Neuronal stem cell (in vitro differentiated cells): ENCODE data around the gene DNALI1.

Source experiments
- DNase-seq: peaks from one replicate; pipeline ENCODE4 v3.0.0-alpha.2; 2013; ENCODE audit warnings: low spot score
- H2AFZ ChIP-seq: one replicate; pipeline ENCODE4 v1.6.1; 2013; ENCODE audit warnings: mild to moderate bottlenecking, low read length, inconsistent platforms
- H2AK5ac ChIP-seq: 2 replicates; pipeline ENCODE4 v1.6.1; 2013; ENCODE audit warnings: low read depth, mild to moderate bottlenecking, inconsistent platforms, low read length, moderate library complexity, mixed read lengths
- H2BK120ac ChIP-seq: 2 replicates; pipeline ENCODE4 v1.6.1; 2013; ENCODE audit warnings: low read depth, mild to moderate bottlenecking, inconsistent platforms, low read length, moderate library complexity, mixed read lengths
- H2BK12ac ChIP-seq: one replicate; pipeline ENCODE4 v1.6.1; 2013; ENCODE audit warnings: low read length, inconsistent platforms
- H2BK15ac ChIP-seq: 2 replicates; pipeline ENCODE4 v1.6.1; 2013; ENCODE audit warnings: mild to moderate bottlenecking, low read length, inconsistent platforms, mixed read lengths
- H2BK5ac ChIP-seq: one replicate; pipeline ENCODE4 v1.6.1; 2013; ENCODE audit warnings: inconsistent platforms, mild to moderate bottlenecking, low read length, moderate library complexity
- H3K14ac ChIP-seq: one replicate; pipeline ENCODE4 v1.6.1; 2013; ENCODE audit warnings: low read length, inconsistent platforms
- H3K18ac ChIP-seq: 2 replicates; pipeline ENCODE4 v1.6.1; 2013; ENCODE audit warnings: low read length, inconsistent platforms
- H3K23ac ChIP-seq: 2 replicates; pipeline ENCODE4 v1.6.1; 2013; ENCODE audit warnings: low read depth, mild to moderate bottlenecking, mixed read lengths, low read length, inconsistent platforms; ENCODE audit not compliant: poor library complexity
- H3K27ac ChIP-seq: replicated peaks from 3 replicates; pipeline ENCODE4 v1.5.1; 2013; ENCODE audit warnings: low read length, inconsistent platforms
- H3K27me3 ChIP-seq, 3 experiments: 2 replicates each; pipeline ENCODE4 v1.6.1; 2013; ENCODE audit warnings: low read length in 3 of 3, mild to moderate bottlenecking in 2 of 3, inconsistent platforms in 1 of 3, low read depth in 1 of 3, mixed read lengths in 1 of 3, moderate library complexity in 1 of 3; ENCODE audit not compliant: control insufficient read depth in 3 of 3, insufficient read depth in 3 of 3
- H3K36me3 ChIP-seq, 2 donors: replicated peaks in 1 of 2; 2 replicates each; pipeline ENCODE4 v1.6.1; 2013; ENCODE audit warnings: low read length in 2 of 2; ENCODE audit not compliant: control insufficient read depth in 2 of 2, insufficient read depth in 2 of 2
- H3K4ac ChIP-seq: 2 replicates; pipeline ENCODE4 v1.6.1; 2013; ENCODE audit warnings: inconsistent platforms, mild to moderate bottlenecking, low read length, moderate library complexity
- H3K4me1 ChIP-seq, 2 donors: 1 replicate in 1 of 2; 2 replicates in 1 of 2; pipeline ENCODE4 v1.6.1; 2013; ENCODE audit warnings: low read length in 2 of 2, low read depth in 1 of 2; ENCODE audit not compliant: control insufficient read depth in 2 of 2, insufficient read depth in 1 of 2
- H3K4me2 ChIP-seq: one replicate; pipeline ENCODE4 v1.6.1; 2013; ENCODE audit warnings: mild to moderate bottlenecking, low read length, inconsistent platforms; ENCODE audit not compliant: insufficient read depth, poor library complexity, severe bottlenecking
- H3K4me3 ChIP-seq, 2 donors: 2 replicates each; pipeline ENCODE4 v1.5.1; 2013; ENCODE audit warnings: low read length in 2 of 2, mild to moderate bottlenecking in 2 of 2, inconsistent platforms in 1 of 2, moderate library complexity in 1 of 2
- H3K79me1 ChIP-seq: one replicate; pipeline ENCODE4 v1.6.1; 2013; ENCODE audit warnings: low read depth, mild to moderate bottlenecking, inconsistent platforms, low read length, moderate library complexity
- H3K9ac ChIP-seq: one replicate; pipeline ENCODE4 v1.6.1; 2013; ENCODE audit warnings: mild to moderate bottlenecking, low read depth, low read length, inconsistent platforms; ENCODE audit not compliant: poor library complexity
- H3K9me3 ChIP-seq, 2 donors: replicated peaks in 1 of 2; 2 replicates each; pipeline versions ENCODE3 to v1.6.1; 2013; ENCODE audit warnings: low read length in 2 of 2, mild to moderate bottlenecking in 2 of 2, inconsistent platforms in 1 of 2, low read depth in 1 of 2, mixed read lengths in 1 of 2, moderate library complexity in 1 of 2; ENCODE audit not compliant: control insufficient read depth in 2 of 2, insufficient read depth in 1 of 2
- H4K8ac ChIP-seq: one replicate; pipeline ENCODE4 v1.6.1; 2013; ENCODE audit warnings: low read depth, mild to moderate bottlenecking, inconsistent platforms, low read length, moderate library complexity
- H4K91ac ChIP-seq: one replicate; pipeline ENCODE4 v1.6.1; 2013; ENCODE audit warnings: low read length, low read depth, mild to moderate bottlenecking, inconsistent platforms; ENCODE audit not compliant: poor library complexity
- WGBS, 2 donors: extraction: QIAGEN DNeasy Blood & Tissue Kit; methylation state at CpG; one replicate each; pipeline ENCODE4 v1.1.7; 2013; ENCODE audit warnings: missing lambda C conversion rate in 2 of 2, mixed read lengths in 1 of 2; ENCODE audit not compliant: insufficient read length in 2 of 2, insufficient replicate concordance in 1 of 2; ENCODE audit errors: extremely low coverage in 2 of 2; 5-methylcytosine and 5-hydroxymethylcytosine counted together

The DNALI1 gene

GRCh38 chr1:37596182-37596667 is 39.5 kb downstream of the DNALI1 start:
- Histone ChIP-seq H3K4me1 (peaks cover 2 to 5% of the 10 kb centered on the region in 2 donors), H3K36me3 (peaks cover 6 to 30% of the 10 kb centered on the region in 2 donors), H2AK5ac (no peak overlapping the region), H3K79me1 (peaks cover 5% of the 10 kb centered on the region), H3K4me3 (peak overlapping the region in 1 of 2 donors; percentile 97), H3K14ac (no peak overlapping the region), H3K9me3 (no peaks in the 10 kb centered on the region), H2BK12ac (no peak overlapping the region), H4K8ac (no peak overlapping the region), H4K91ac (no peak overlapping the region), H3K27me3 (peaks cover 0 to 23% (median 0%) of the 10 kb centered on the region in 3 experiments), H2AFZ (peak overlapping the region; percentile 98), H3K18ac (no peak overlapping the region), H2BK5ac (no peak overlapping the region), H3K9ac (no peak overlapping the region), H2BK15ac (no peak overlapping the region), H2BK120ac (no peak overlapping the region), H3K4me2 (peak overlapping the region; percentile 88), H3K27ac (no peak overlapping the region), H3K4ac (no peak overlapping the region), H3K23ac (no peak overlapping the region)
- DNase-seq, result no peak
- WGBS, 2 donors, result no CpG with 5 or more reads among the region's 3 CpGs

- Histone ChIP-seq H3K4me3 (no peak overlapping the region), H3K27ac (no peak overlapping the region), H3K9me3 (no peaks in the 10 kb centered on the region), H2BK12ac (no peak overlapping the region), H3K79me1 (peaks cover 5% of the 10 kb centered on the region), H3K9ac (no peak overlapping the region), H4K91ac (no peak overlapping the region), H3K27me3 (peaks cover 0 to 52% (median 0%) of the 10 kb centered on the region in 3 experiments), H2BK15ac (no peak overlapping the region), H2AK5ac (no peak overlapping the region), H3K4me2 (no peak overlapping the region), H3K4ac (no peak overlapping the region), H2BK5ac (no peak overlapping the region), H4K8ac (no peak overlapping the region), H3K18ac (no peak overlapping the region), H3K14ac (no peak overlapping the region), H2AFZ (no peak overlapping the region), H2BK120ac (no peak overlapping the region), H3K23ac (no peak overlapping the region), H3K36me3 (no peaks in the 10 kb centered on the region), H3K4me1 (no peaks in the 10 kb centered on the region)
- DNase-seq, result no peak
- WGBS, 2 donors, result no CpG with 5 or more reads among the region's 5 CpGs
Observed at GRCh38 chr1:37599940-37600339, 43.2 kb downstream of the DNALI1 start.

GRCh38 chr1:37601441-37601840 is 44.7 kb downstream of the DNALI1 start:
- Histone ChIP-seq H3K9ac (no peak overlapping the region), H2BK120ac (no peak overlapping the region), H4K8ac (no peak overlapping the region), H2AK5ac (no peak overlapping the region), H3K4me3 (no peak overlapping the region), H3K36me3 (no peaks in the 10 kb centered on the region), H3K23ac (no peak overlapping the region), H2BK12ac (no peak overlapping the region), H2BK15ac (no peak overlapping the region), H3K79me1 (no peaks in the 10 kb centered on the region), H2AFZ (no peak overlapping the region), H3K27me3 (peaks cover 0 to 64% (median 0%) of the 10 kb centered on the region in 3 experiments), H3K14ac (no peak overlapping the region), H3K4me2 (no peak overlapping the region), H3K4ac (no peak overlapping the region), H4K91ac (no peak overlapping the region), H3K18ac (no peak overlapping the region), H3K9me3 (no peaks in the 10 kb centered on the region), H2BK5ac (no peak overlapping the region), H3K4me1 (no peaks in the 10 kb centered on the region), H3K27ac (no peak overlapping the region)
- DNase-seq, result no peak

DNA sequence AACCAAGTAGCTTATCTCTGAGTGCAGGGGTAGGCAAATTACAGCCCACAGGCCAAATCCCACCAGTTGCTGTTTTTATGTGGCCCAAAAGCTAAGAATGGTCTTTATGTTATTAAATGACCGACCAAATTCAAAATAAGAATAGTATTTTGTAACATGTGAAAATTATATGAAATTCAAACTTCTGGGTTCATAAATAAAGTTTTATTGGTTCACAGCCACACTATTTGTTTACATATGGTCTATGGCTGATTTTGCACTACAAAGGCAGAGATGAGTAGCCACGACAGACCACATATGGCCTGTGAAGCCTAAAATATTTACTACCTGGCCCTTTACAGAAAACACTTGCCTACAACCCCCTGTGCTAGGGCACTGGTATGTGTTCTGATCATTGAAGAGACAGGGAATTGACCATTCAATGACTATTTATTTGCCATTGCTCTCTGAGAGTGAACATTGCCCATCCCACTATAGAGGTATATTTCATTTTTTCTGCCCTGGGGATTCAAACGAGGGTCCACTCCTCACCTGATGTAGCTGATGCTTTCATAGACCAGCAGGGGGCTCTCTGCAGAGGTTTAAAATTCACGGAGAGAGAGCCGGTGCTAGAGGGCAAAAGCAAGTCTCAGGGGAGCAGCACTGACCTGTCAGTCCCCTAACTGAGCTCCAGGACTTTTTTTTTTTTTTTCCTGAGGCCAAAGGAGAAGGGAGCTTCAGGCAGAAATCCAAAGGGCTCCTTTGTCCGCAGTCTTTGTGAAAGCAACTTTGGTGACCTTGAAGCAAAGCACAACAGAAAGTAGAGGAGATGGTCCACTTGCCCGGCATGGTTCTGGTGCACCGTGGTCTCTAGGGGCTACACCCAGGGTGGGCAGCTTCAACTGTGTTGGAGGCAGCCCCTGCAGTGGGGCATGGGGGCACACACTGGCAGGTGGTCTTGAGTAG is 46.3 kb downstream of the DNALI1 start:
- Histone ChIP-seq H3K36me3 (no peaks in the 10 kb centered on the region), H3K9ac (no peak overlapping the region), H3K27ac (no peak overlapping the region), H2AK5ac (no peak overlapping the region), H3K23ac (no peak overlapping the region), H3K4ac (no peak overlapping the region), H2AFZ (no peak overlapping the region), H3K4me3 (no peak overlapping the region), H3K4me1 (no peaks in the 10 kb centered on the region), H2BK12ac (no peak overlapping the region), H2BK120ac (no peak overlapping the region), H3K4me2 (no peak overlapping the region), H3K14ac (no peak overlapping the region), H4K8ac (no peak overlapping the region), H4K91ac (no peak overlapping the region), H3K9me3 (no peaks in the 10 kb centered on the region), H2BK5ac (no peak overlapping the region), H2BK15ac (no peak overlapping the region), H3K79me1 (no peaks in the 10 kb centered on the region), H3K18ac (no peak overlapping the region), H3K27me3 (peaks cover 0 to 74% (median 5%) of the 10 kb centered on the region in 3 experiments)
- DNase-seq, result peak; percentile 41
- no CpG with 5 or more reads among the region's 8 CpGs for WGBS, 2 donors
